ENCODE results near the gene TAS1R3. TPM values are rescaled to one million over a fixed set of nuclear protein-coding genes. Genes with fewer than 3 reads are reported as not detected.

TAS1R3 gene
- total RNA-seq, 1 donor from 2014 or later: 0.97 TPM

- H3K4me1 Mint-ChIP-seq (ENCODE audit: unreplicated experiment): peaks cover 34% of the 10 kb centered on the region
These were observed 9.6 kb upstream of the TAS1R3 start for GRCh38 chr1:1321477-1321876.

GRCh38 chr1:1322418-1322817 is 8.7 kb upstream of the TAS1R3 start:
- H3K27ac Mint-ChIP-seq (ENCODE audit: unreplicated experiment): no peak overlapping the region
- peaks cover 4% of the 10 kb centered on the region for H3K36me3 Mint-ChIP-seq (ENCODE audit: unreplicated experiment)
- DNase-seq (ENCODE audit: extremely low spot score, unreplicated experiment): no peak
- H3K4me1 Mint-ChIP-seq (ENCODE audit: unreplicated experiment): peaks cover 34% of the 10 kb centered on the region
- peak overlapping the region; percentile 65 for H3K4me3 Mint-ChIP-seq (ENCODE audit: unreplicated experiment)
- TF ChIP-seq CTCF (IDR thresholded peaks at IDR 0.05): no peak
- H3K27me3 Mint-ChIP-seq (ENCODE audit: unreplicated experiment): no peaks in the 10 kb centered on the region
- H3K9me3 Mint-ChIP-seq (ENCODE audit: unreplicated experiment): no peaks in the 10 kb centered on the region

More at GRCh38 chr1:1321477-1321876, 9.6 kb upstream of the TAS1R3 start:
- Mint-ChIP-seq H3K27ac (ENCODE audit: unreplicated experiment) (no peak overlapping the region), H3K27me3 (ENCODE audit: unreplicated experiment) (no peaks in the 10 kb centered on the region), H3K4me3 (ENCODE audit: unreplicated experiment) (no peak overlapping the region), H3K9me3 (ENCODE audit: unreplicated experiment) (no peaks in the 10 kb centered on the region), H3K36me3 (ENCODE audit: unreplicated experiment) (peaks cover 4% of the 10 kb centered on the region)
- TF ChIP-seq CTCF (IDR thresholded peaks at IDR 0.05): no peak
- no peak for DNase-seq (ENCODE audit: extremely low spot score, unreplicated experiment)

GRCh38 chr1:1322952-1323351 is 8.1 kb upstream of the TAS1R3 start:
- no peak overlapping the region for H3K27ac Mint-ChIP-seq (ENCODE audit: unreplicated experiment)
- H3K4me3 Mint-ChIP-seq (ENCODE audit: unreplicated experiment): peak overlapping the region; percentile 80
- TF ChIP-seq CTCF (IDR thresholded peaks at IDR 0.05): no peak
- H3K9me3 Mint-ChIP-seq (ENCODE audit: unreplicated experiment): no peaks in the 10 kb centered on the region
- no peaks in the 10 kb centered on the region for H3K27me3 Mint-ChIP-seq (ENCODE audit: unreplicated experiment)
- H3K36me3 Mint-ChIP-seq (ENCODE audit: unreplicated experiment): peaks cover 4% of the 10 kb centered on the region
- no peak for DNase-seq (ENCODE audit: extremely low spot score, unreplicated experiment)
- H3K4me1 Mint-ChIP-seq (ENCODE audit: unreplicated experiment): peaks cover 30% of the 10 kb centered on the region

- Mint-ChIP-seq H3K9me3 (ENCODE audit: unreplicated experiment) (no peaks in the 10 kb centered on the region), H3K36me3 (ENCODE audit: unreplicated experiment) (peaks cover 4% of the 10 kb centered on the region), H3K27ac (ENCODE audit: unreplicated experiment) (peak overlapping the region; percentile 77), H3K4me1 (ENCODE audit: unreplicated experiment) (peaks cover 23% of the 10 kb centered on the region), H3K4me3 (ENCODE audit: unreplicated experiment) (peak overlapping the region; percentile 85), H3K27me3 (ENCODE audit: unreplicated experiment) (no peaks in the 10 kb centered on the region)
- TF ChIP-seq CTCF (IDR thresholded peaks at IDR 0.05): no peak
- DNase-seq (ENCODE audit: extremely low spot score, unreplicated experiment): no peak
These were observed 7.0 kb upstream of the TAS1R3 start for GRCh38 chr1:1324084-1324523.

- Mint-ChIP-seq H3K4me3 (ENCODE audit: unreplicated experiment) (peak within 1 kb of the TSS; percentile 85), H3K9me3 (ENCODE audit: unreplicated experiment) (no peaks in the 10 kb centered on the region), H3K36me3 (ENCODE audit: unreplicated experiment) (peaks cover 4% of the 10 kb centered on the region), H3K4me1 (ENCODE audit: unreplicated experiment) (peaks cover 23% of the 10 kb centered on the region), H3K27me3 (ENCODE audit: unreplicated experiment) (no peaks in the 10 kb centered on the region), H3K27ac (ENCODE audit: unreplicated experiment) (peak within 1 kb of the TSS; percentile 77)
- peak; percentile 99 for DNase-seq (ENCODE audit: extremely low spot score, unreplicated experiment)
- no peak for TF ChIP-seq CTCF (IDR thresholded peaks at IDR 0.05)
These were observed 6.4 kb upstream of the TAS1R3 start, which contains the start of the genes CPTP and INTS11 for GRCh38 chr1:1324524-1325287. Gene CPTP (plus strand): TSS chr1:1324802. CDS start chr1:1326911, 2,109 bp downstream. Gene INTS11 (minus strand): TSS chr1:1324660. CDS start chr1:1324608, 52 bp downstream.

Data from osteocyte (in vitro differentiated cells).